Choroid plexus epithelial cell (primary cell): ENCODE results near the gene CEP44.

ENCODE experiments used
- DNase-seq: peaks from one replicate; pipeline ENCODE4 v3.0.0-alpha.2; 2010; ENCODE audit warnings: low read depth
- H3K4me3 ChIP-seq: 2 replicates; pipeline ENCODE4 v1.5.1; 2011; ENCODE audit warnings: low read depth, mild to moderate bottlenecking, control low read depth, low read length, moderate library complexity
- CTCF ChIP-seq: conservative IDR thresholded peaks from 2 replicates; pipeline ENCODE4 v1.5.1; 2011; ENCODE audit warnings: low read depth, mild to moderate bottlenecking, control low read depth, inconsistent platforms, low read length, moderate library complexity

CEP44 gene

GRCh38 chr4:174307694-174308093 is 24.0 kb downstream of the CEP44 start:
- H3K4me3 ChIP-seq, result no peak overlapping the region
- no peak for DNase-seq
- TF ChIP-seq CTCF, result no peak

GRCh38 chr4:174312993-174313392 is 29.3 kb downstream of the CEP44 start:
- no peak for DNase-seq
- no peak overlapping the region for H3K4me3 ChIP-seq
- TF ChIP-seq CTCF, result no peak

GRCh38 chr4:174314274-174314673 is 30.6 kb downstream of the CEP44 start:
- TF ChIP-seq CTCF, result no peak
- H3K4me3 ChIP-seq, result no peak overlapping the region
- no peak for DNase-seq

- peak; percentile 79 for DNase-seq
- no peak for TF ChIP-seq CTCF
- no peak overlapping the region for H3K4me3 ChIP-seq
Observed at GRCh38 chr4:174314770-174315169, 31.1 kb downstream of the CEP44 start.

GRCh38 chr4:174316546-174316945 is 32.8 kb downstream of the CEP44 start:
- TF ChIP-seq CTCF, result no peak
- DNase-seq, result no peak
- H3K4me3 ChIP-seq, result no peak overlapping the region

- TF ChIP-seq CTCF, result no peak
- peak; percentile 15 for DNase-seq
- H3K4me3 ChIP-seq, result no peak overlapping the region
Observed at GRCh38 chr4:174316954-174317353, 33.2 kb downstream of the CEP44 start.

- H3K4me3 ChIP-seq, result no peak overlapping the region
- no peak for TF ChIP-seq CTCF
- DNase-seq, result peak; percentile 61
Observed at GRCh38 chr4:174317531-174317930, 33.8 kb downstream of the CEP44 start.
